Glomerular visceral epithelial cell (primary cell): ENCODE measurements around the gene SURF2.
"Not testable (repeated sequence)": the region's sequence is repeated elsewhere in the genome, so short reads cannot be mapped to it uniquely, and the experiment has no call there.

Source experiments
- DNase-seq: peaks from one replicate; pipeline ENCODE4 v3.0.0-alpha.2; 2016; ENCODE audit errors: extremely low spot score

SURF2 gene

DNA sequence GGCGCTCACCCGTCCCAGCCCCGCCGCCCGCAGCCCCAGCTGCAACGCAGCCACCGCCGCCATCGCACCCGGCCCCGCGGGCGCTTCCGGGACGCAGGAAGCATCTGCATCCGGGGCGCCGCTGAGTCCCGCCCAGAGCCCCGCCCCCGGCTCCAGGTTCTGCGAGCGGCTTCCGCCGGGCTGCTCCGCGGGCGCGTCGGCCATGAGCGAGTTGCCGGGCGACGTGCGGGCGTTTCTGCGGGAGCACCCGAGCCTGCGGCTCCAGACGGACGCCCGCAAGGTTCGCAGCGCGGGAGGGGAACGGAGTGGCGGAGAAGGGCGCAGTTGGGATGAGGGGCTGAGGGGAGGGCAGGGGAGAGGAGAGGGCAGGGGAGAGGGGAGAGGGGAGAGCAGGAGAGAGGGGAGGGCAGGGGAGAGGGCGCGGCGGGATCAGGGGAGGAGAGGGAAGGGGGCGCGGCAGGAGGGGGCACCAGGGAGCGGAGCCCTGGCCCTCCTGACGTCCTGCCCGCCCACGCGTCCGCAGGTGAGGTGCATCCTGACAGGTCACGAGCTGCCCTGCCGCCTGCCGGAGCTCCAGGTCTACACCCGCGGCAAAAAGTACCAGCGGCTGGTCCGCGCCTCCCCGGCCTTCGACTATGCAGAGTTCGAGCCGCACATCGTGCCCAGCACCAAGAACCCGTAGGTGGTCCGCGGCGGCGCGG is at the start of gene SURF2, which contains the start of gene SURF1:
Gene SURF2 (plus strand): TSS at position 160 of the 701 bp plus-strand sequence. CDS start 43 bp downstream, at position 203.
Gene SURF1 (minus strand): TSS at position 97 of the 701 bp plus-strand sequence. CDS start 34 bp downstream, at position 63.
- peak; percentile 82 for DNase-seq

DNA sequence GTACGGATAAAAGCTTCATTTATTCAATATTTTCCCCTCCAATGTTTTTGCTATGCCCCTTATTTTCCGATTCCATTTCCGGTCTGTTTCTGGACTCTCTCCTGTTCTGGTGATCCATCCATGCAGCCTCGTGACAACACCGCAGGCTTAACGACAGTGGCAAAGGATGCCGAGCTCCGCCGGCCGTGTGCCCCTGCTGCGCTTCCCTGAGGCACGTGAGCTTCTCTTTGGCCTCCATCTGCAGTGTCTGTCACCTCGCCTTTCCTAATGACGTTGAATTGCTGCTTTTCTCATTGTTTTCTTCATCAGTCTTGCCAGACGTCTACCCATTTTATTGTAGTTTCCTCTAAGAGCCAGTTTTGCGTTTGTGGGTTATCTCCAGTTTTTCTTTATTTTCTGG is 49.0 kb upstream of the SURF2 start:
- DNase-seq, result no peak

DNA sequence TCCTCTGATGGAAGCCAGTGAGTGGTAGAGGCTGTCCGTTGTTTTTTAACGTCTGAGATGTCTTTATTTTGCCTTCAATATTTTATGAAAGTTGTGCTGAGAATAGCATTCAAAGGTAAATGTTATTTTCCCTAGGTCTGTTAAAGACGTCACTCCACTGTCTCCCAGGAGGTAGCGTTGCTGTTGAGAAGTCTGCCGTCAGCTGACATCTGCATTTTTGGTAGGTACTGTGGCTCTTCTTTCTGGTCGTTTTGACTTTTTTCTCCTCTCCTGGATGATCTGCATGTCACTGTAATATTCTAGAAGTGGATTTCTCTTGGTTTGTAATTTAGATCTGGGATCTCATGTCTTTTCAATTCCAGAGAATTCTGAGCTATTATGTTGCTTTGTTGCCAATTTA is 46.7 kb upstream of the SURF2 start:
- DNase-seq, result no peak

DNA sequence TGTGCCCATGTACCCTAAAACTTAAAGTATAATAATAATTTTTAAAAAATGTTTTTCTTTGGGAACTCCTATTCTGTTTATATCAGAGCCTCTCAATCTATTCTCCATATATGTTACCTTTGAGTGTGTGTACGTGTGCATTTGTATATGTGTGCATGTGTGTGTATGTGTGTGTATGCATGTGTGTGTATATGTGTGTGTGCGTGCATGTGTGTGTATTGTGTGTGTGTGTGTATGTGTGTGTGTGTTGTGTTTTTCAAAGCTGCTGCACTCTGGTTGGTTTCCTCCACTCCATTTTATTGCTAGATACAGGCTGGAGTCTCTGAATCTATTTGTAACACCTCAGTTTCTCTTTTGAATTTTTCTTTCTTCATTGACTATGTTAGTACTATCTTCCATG is 40.4 kb upstream of the SURF2 start:
- DNase-seq, result no peak

DNA sequence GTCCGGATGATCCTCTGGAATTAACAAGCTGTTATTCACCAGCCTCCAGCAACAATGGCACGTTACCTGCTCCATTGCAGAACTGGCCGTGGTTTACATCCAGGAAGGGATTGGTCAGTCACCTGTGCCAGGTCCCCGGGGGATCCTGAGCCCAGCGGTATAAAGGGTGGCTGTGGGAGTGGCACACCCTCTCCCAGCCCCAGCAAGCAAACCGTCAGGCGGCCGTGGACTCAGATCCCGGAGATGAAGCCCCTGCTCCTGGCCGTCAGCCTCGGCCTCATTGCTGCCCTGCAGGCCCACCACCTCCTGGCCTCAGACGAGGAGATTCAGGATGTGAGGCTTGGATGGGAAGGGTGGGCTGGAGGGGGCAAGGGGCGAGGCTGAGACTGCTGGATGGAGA is 38.8 kb upstream of the SURF2 start:
- not testable (repeated sequence) for DNase-seq

DNA sequence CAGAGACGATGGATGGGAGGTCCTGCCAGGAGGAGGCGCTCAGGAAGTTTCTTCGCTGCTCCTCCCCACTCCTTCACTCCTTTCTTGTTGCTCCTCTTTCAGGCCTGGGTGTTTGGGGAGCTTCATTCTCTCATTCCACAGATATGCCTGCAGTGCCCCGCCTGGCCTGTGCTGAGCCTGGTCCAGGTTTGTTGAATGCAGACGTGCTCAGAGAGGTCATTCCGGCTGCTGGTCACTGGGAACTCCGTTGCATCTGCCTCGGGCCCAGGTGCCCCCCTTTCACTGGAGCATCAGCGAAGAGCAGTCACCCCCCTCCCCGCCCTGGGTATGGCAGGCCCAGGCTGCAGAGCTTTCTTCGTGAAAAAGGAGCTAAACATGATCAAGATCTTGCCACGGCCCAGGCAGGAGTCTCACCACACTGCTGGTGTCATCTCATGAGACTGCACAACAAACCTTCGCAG is 35.9 kb upstream of the SURF2 start:
- DNase-seq, result no peak

DNA sequence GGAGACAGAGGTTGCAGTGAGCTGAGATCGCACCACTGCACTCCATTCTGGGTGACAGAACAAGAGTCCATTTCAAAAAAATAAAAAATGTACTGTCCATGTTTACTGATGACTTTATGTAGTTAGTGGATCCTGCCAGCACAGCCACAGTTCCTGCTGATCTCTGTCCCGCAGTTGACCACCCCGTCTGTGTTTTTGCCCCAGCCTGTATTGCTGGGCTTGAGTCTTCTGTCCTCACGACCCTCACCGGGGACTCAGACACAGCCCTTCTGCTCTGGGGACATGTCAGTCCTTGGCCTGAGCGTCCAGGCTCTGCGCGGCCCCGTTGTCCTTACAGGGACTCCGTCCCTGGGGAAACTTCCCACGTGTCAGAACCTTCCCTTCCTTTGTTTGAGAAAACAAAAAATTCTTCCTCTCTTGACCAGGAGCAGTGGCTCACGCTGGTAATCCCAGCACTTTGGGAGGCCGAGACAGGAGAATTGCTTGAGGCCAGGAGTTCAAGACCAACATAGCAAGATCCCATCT is 34.9 kb upstream of the SURF2 start:
- no peak for DNase-seq

DNA sequence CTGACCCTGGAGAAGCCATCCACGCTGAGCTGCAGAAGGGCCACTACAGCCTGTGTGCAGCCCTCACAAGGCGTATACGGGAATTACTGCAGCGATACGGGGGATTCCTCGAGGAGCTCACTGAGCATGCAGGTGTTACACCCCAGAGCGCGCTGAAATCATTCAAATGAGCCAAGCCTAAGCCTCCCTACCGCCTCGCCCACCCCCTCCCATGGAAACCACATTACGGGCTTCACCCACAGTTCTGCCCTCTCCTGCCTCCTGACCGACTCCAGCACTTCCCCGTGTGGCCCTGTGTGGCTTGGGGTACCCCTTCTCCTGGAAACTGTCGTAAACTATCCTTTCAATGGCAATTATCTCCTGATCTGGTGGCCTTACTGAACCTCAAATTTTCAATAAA is 33.6 kb upstream of the SURF2 start:
- DNase-seq, result no peak

DNA sequence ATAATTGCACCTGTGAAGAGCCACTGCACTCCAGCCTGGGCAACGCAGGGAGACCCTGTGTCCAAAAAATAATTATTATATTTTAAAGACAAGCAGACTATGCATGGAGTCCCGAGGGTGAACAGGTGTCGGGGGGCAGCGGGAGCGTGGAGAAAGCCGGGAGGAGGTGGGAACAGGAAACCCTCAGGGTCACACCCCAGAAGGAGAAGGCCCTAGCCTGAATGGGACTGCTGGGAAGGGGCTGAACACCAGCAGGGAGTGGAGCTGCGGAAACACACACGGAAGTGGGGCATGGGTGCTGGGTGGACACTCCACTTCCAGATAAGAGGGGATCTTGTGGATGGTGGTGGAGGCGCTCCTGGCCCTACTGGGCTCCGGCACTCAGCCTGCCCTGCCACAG is 33.1 kb upstream of the SURF2 start:
- no peak for DNase-seq

DNA sequence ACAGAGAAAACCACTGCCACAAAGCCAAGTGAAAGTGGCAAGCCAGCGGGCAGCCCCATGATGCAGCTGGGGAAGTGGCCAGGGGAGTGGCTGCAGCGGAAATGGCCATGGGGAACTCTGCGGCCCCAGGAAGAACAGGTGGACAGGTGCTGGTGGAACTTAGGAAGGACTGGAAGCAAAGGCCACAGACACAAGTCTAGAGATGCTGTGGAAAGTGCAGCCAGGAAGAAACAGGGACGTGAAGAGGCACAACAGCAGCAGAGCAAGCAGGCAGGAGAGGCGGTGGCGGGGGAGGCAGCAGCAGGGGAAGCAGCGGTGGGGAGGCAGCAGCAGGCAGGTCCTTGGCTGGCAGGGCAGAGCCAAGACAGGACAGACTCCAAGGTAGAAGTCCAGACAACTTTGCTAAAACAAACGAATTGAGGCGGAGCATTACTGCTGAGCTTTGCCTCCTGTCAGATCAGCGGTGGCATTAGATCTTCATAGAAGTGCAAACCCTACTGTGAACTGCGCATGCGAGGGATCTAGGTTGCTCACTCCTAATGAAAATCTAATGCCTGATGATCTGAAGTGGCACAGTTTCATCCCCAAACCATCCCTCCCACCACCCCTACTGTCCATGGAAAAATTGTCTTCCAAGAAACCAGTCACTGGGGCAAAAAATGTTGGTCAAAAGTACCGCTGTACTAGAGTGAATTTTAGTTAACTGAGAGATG is 32.2 kb upstream of the SURF2 start:
- DNase-seq, result no peak

DNA sequence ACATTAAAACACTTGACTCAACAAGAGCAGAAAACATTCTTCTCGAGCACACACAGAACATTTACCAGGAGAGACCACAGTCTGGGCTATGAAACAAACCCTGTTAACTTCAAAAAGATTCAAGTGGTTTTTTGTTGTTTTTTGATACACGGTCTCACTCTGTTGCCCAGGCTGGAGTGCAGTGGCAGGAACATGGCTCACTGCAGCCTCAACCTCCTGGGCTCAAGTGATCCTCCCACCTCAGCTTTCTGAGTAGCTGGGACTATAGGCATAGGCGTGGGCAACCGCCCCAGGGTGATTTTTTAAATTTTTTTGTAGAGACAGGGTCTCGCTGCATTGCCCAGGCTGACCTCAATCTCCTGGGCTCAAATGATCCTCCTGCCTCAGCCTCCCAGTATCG is 29.3 kb upstream of the SURF2 start:
- not testable (repeated sequence) for DNase-seq

DNA sequence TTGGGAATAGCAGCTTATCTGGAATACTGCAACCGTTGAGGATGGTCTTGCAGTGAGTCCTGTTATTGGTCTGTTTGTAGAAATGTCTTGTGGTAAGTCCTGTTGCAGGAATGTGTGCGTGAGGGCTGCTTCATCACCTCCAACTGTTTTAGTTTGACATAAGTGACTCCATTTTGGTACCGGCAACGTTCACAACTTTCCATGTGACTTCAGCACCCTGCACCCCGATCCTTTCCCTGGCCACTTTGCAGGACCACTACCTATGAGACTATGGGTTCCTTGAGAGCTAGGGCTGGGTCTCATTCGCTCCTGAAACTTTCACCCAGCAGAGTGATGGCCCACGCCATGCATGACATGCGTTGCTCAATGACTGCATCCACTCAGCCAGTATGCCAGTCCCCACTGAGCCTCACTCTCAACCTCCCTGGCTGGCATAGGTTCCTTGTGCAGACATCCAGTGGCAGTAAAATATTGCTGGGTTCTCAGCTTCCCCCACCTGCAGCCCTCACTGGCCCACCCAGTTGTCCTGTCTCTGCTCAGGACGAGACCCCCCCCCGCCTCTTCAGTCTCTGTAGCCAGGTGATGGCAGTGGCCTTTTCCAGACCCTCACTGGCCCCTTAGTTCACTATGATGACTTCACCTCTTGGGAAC is 28.4 kb upstream of the SURF2 start:
- DNase-seq, result no peak

DNA sequence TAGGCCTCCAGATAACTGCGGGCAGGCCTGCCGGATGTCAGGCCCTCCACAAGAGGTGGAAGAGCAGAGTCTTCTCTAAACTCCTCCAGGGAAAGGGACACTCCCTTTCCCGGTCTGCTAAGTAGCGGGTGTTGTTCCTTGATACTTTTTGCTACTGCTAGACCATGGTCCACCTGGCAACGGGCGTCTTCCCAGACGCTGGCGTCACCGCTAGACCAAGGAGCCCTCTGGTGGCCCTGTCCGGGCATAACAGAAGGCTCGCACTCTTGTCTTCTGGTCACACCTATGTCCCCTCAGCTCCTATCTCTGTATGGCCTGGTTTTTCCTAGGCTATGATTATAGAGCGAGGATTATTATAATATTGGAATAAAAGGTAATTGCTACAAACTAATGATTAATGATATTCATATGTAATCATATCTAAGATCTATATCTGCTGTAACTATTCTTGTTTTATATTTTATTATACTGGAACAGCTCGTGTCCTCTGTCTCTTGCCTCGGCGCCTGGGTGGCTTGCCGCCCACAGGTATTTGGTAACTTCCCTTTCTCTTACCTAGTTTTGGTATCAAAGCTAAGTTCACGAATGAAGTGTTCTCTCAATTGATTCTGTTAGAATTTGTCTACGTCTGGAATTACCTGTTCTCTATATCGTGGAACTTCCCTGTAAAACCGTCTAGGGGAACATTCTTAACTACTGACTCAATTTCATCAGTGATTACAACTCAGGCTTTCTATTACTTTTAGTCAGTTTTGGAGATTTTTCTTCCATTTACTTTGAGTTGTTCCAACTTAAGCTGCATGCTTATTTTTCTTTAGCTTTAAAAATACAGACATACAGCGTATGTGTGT is 26.8 kb upstream of the SURF2 start:
- DNase-seq, result not testable (repeated sequence)

DNA sequence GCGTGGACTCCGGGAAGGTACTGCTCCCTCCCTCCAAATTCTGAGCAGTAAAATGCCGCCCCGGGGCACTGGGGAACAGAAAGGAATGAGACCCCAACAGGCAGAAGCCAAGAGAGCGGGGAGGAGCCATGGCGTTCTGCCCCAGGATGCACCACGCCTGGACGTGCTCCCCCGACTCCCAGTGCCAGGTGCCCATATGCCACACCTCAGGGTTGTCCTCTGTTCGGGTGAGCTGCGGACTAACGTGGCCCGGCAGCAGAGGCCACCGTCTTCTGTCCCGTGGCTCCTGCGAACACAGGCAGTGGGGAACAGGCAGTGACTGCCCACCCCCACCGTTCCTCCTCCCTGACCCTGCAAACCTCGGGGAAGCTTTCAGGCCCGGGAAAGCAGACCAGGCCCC is 25.1 kb upstream of the SURF2 start:
- DNase-seq, result no peak

DNA sequence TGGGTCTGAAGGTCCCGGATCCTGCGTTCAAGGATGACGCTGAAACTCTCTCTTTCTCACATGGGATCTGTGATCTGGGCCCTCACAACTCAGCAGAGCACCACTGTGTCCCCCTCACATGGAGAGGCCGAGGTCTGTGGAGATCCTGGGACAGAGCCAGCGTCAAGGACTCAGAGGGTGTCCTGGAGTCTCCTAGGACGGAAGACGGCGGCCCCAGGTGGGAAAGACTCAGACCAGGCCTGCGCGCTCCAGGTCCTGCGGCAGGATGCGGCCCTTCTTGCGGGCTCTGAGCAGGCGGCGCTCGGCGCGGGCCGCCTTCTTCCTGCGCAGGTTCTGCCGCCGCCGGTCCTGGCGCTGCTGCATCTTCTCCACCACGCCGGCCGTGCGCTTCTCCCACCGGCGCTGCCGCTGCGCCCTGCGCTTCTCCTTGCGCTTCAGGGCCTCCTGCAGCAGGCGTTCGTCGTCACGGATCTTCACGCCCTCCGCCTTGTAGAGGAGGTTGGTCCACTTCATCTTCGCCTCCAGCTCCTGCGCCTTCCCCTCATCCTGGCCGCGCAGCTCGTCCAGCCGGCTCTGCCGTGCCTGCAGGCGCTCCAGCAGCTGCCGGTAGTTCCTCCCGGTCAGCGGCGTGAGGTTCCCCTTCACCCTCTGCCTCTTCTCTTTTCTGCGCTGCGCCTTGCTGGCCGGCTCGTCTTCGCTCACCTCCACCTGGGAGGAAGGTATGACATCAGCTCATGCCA is 24.5 kb upstream of the SURF2 start:
- DNase-seq, result no peak

DNA sequence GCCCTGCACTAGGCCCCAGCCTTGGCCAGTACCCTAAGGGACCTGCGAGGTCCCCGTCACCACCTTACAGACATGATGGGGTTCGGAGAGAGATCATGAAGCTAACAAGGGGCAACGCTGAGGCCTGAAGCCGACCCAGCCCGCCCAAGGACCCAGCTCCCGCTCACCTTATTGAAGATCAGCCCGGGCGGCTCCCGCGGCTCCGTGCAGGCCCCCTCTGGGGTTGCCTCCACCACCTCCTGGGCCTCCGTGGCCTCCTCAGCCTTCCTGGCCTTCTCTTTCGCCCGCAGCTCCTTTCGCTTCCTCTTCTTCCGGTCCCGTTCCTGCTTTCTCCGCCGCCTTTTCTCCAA is 24.0 kb upstream of the SURF2 start:
- DNase-seq, result no peak

DNA sequence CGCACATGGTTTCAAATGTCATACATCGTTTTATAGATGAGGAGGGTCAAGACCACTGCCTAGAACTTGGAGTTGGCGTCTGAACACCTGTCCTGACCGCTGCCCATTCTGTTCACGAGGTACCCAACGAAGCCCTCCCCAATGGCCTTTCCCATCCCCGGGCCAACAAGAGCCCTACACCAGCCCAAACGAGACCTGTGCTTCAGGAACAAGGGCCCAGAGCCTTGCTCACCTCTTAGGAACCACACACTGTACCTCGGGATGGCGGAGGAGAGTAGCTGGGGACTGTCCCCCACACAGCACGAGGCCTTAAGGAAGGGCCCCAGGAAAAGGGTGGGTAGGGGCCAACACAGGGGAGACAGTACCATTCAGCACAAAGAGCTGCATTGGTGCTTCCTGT is 23.3 kb upstream of the SURF2 start:
- no peak for DNase-seq

DNA sequence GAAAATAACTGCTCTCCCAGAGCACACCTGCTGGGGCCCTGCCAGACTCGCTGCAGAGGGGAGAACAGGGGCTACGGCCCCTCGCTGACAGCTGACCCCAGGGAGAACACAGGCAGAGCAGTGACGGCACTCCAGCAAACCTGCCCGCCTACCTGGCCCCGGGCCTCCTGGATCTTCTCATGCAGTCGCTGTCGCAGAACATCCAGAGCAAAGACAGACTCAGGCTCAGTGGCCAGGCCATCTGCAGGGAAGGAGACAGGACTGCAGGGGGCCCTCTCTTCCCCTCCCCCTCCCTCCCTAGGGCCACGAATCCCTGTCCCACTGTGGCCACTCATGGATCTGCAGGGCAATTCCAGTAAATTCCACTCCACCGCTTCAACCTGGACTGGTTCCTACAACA is 22.8 kb upstream of the SURF2 start:
- DNase-seq, result no peak

DNA sequence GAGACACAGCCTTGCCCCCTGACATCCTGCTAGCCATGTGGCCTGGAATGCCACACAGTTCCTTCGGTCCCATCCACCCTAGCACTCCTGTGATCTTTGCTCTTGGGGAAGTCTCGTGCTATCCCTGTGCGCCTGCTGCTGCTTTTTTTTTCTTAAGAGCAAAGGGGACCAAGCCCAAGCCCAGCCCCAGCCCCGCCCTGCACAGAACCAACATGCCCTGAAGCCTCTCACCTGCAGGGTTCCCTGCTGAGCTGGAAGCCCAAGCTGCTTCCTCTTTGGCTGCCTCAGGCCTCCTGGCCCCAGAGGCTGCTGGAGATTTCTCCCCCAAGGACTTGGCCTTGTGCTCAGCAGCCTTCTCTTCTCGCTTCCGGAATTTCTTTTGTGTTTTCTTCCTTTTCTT is 22.2 kb upstream of the SURF2 start:
- DNase-seq, result no peak

DNA sequence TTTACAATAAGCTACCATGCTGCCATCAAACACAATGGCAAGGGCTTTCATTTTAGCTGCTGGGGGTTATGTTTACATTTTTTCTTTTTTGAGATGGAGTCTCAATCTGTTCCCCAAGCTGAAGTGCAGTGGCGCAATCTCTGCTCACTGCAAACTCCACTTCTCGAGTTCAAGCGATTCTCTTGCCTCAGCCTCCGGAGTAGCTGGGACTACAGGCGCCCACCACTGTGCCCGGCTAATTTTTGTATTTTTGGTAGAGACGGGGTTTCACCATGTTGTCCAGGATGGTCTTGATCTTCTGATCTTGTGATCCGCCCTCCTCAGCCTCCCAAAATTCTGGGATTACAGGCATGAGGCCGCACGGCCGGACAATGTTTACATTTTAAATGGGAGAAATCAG is 21.5 kb upstream of the SURF2 start:
- DNase-seq, result not testable (repeated sequence)
